Cardiac muscle cell (in vitro differentiated cells and primary cell): ENCODE measurements around the gene PRCP. TPM values are rescaled to one million over a fixed set of nuclear protein-coding genes. Genes with fewer than 3 reads are reported as not detected.
"Not testable (repeated sequence)": the region's sequence is repeated elsewhere in the genome, so short reads cannot be mapped to it uniquely, and the experiment has no call there.

Experiments used
- DNase-seq, 2 donors: peaks; one replicate each; pipeline versions ENCODE4 v3.0.0 to v3.0.0-alpha.2; 2010 to 2017; ENCODE audit warnings: low read depth in 1 of 2, low spot score in 1 of 2
- H3K27ac ChIP-seq: fragments of 200-600 bp; sonication (generic); 2 replicates; pipeline ENCODE4 v1.5.1; 2016
- H3K27me3 ChIP-seq: fragments of 200-600 bp; sonication (generic); 2 replicates; pipeline ENCODE4 v1.6.0; 2016; ENCODE audit warnings: control low read depth
- H3K36me3 ChIP-seq: fragments of 200-600 bp; sonication (generic); 2 replicates; pipeline ENCODE4 v1.5.1; 2016; ENCODE audit warnings: control low read depth
- H3K4me1 ChIP-seq: fragments of 200-600 bp; sonication (generic); 2 replicates; pipeline ENCODE4 v1.8.1; 2017; ENCODE audit warnings: low read depth, mild to moderate bottlenecking, mixed run types
- H3K4me3 ChIP-seq: fragments of 200-600 bp; sonication (generic); 2 replicates; pipeline ENCODE4 v1.5.1; 2016; ENCODE audit warnings: mild to moderate bottlenecking
- H3K9me3 ChIP-seq: fragments of 200-600 bp; sonication (generic); 2 replicates; pipeline ENCODE4 v1.5.1; 2017; ENCODE audit warnings: low read depth, mild to moderate bottlenecking, control low read depth
- polyA plus RNA-seq: library from polyadenylated mRNA; unstranded; fragments of >200 nt; fragmentation: Nextera tagmentation; extraction: Ambion mirVana; gene quantifications from 2 replicates; pipeline ENCODE4 v1.2.1, GENCODE V29; 2016
- total RNA-seq: library from RNA; depleted of rRNA; stranded (reverse); fragments of >200 nt; gene quantifications from 2 replicates; pipeline ENCODE4 v1.2.3, GENCODE V29; 2016
- TF ChIP-seq, protein P1 (sequence below): IDR thresholded peaks from 2 replicates; pipeline ENCODE4 v1.5.1; 2012; ENCODE audit warnings: low read depth, mild to moderate bottlenecking, low read length

Gene PRCP
- total RNA-seq (58.7 and 61.1 TPM in 2 replicates), polyA plus RNA-seq (106 and 130 TPM in 2 replicates)

DNA sequence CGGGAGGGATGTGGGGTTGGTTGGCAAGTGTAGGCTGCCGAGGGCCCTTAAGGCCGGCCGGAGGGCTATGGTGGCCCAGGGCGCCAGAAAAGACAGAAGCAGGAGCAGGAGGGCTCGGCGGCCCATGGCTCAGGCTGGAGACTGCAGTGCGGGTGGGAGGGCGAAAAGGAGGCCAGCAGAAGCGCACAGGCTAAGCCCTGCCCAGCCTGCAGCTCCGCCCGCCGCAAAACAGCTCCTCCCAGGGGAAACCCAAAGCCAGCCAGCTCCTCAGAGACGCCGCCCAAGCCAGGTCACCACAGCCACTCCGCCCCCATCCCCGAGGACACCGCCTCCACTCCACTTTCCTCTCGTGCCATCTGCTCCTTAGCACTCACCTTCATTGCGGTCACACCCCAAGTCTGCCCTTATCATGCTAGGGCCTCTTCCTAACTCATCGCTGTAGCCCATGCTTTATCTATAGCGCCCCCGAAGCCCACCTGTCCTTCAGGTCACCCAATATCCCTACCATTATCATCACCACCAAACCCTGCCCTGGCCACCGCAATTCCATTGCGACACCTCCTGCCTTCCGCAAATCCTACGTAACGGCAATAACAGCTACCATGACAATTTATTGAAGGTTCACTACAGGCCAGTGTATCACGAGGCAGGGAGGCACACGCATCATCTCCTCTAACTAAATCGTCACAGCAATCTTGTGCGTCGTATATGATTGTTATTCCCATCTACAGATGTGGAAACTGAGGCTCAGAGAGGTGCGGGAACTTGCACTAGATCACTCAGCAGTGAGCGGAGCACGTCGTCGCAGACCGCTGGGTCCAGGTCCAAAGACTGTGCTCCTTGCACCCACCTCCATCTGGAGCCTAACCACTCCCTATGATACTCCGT, at the start of gene PRCP:
Gene PRCP (minus strand): TSS at position 154 of the 888 bp plus-strand sequence. CDS start 28 bp downstream, at position 126.
- Histone ChIP-seq H3K4me3 (peak within 1 kb of the TSS; percentile 50), H3K27me3 (no peaks in the 10 kb centered on the region), H3K27ac (peak within 1 kb of the TSS; percentile 87), H3K9me3 (no peaks in the 10 kb centered on the region), H3K36me3 (no peaks in the 10 kb centered on the region), H3K4me1 (peaks cover 7% of the 10 kb centered on the region)
- TF ChIP-seq, protein P1, sequence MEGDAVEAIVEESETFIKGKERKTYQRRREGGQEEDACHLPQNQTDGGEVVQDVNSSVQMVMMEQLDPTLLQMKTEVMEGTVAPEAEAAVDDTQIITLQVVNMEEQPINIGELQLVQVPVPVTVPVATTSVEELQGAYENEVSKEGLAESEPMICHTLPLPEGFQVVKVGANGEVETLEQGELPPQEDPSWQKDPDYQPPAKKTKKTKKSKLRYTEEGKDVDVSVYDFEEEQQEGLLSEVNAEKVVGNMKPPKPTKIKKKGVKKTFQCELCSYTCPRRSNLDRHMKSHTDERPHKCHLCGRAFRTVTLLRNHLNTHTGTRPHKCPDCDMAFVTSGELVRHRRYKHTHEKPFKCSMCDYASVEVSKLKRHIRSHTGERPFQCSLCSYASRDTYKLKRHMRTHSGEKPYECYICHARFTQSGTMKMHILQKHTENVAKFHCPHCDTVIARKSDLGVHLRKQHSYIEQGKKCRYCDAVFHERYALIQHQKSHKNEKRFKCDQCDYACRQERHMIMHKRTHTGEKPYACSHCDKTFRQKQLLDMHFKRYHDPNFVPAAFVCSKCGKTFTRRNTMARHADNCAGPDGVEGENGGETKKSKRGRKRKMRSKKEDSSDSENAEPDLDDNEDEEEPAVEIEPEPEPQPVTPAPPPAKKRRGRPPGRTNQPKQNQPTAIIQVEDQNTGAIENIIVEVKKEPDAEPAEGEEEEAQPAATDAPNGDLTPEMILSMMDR, result no peak
- peak; percentile 92 to 95 for DNase-seq

DNA sequence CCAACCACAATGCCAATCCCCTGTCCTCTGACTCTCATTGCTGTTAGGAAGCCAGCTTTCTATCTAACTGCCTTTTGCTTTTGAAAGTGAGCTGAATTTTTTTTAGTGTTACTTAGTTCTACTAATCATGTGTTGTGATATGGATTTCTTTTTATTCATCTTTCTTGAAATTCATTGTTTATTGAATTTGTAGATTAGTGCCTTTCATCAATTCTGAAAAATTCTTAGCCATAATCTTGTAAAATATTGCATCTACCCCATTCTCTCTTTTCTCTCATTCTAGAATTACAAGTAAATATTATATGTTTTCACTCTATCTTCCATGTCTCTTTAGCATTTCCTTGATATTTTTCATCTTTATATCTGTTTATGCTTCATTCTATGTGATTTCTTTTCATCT, 49.1 kb upstream of the PRCP start:
- no peaks in the 10 kb centered on the region for H3K4me1 ChIP-seq
- no peak for DNase-seq
- TF ChIP-seq, protein P1, result no peak
- H3K27me3 ChIP-seq, result no peaks in the 10 kb centered on the region
- H3K4me3 ChIP-seq, result no peak overlapping the region
- H3K27ac ChIP-seq, result no peak overlapping the region
- no peaks in the 10 kb centered on the region for H3K9me3 ChIP-seq
- H3K36me3 ChIP-seq, result no peaks in the 10 kb centered on the region

DNA sequence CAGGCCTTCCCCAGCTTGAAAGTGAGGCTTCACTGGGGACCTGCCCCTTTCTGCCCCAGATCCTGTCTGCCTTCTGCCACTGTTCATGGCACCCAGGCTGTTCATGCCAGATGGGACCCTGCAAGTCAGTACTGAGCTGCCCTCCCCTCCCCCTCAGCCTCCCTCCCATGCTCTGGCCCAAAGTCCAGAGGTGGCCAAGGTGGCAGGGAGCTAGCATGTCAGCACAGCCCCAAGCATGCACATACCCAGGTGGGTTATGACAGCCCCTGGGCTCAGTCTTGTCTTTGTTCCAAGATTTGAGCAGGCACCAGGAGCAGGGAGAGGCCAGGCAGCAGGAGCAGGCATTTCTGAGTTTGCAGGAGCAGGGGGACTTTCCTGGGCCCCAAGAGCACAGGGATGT, 45.5 kb upstream of the PRCP start:
- TF ChIP-seq, protein P1, result no peak
- DNase-seq, result no peak
- no peaks in the 10 kb centered on the region for H3K9me3 ChIP-seq
- no peaks in the 10 kb centered on the region for H3K27me3 ChIP-seq
- H3K4me1 ChIP-seq, result no peaks in the 10 kb centered on the region
- H3K4me3 ChIP-seq, result no peak overlapping the region
- H3K36me3 ChIP-seq, result no peaks in the 10 kb centered on the region
- no peak overlapping the region for H3K27ac ChIP-seq

DNA sequence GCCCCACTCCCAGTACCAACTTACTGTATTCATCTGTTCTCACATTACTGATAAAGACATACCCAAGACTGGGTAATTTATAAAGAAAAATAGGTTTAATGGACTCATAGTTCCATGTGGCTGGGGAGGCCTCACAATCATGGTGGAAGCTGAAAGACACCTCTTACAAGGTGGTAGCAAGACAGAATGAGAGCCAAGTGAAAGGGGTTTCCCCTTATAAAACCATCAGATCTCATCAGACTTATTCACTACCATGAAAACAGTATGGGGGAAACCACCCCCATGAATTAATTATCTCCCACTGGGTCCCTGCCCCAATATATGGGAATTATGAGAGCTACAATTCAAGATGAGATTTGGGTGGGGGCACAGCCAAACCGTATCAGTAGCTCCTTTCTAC, 44.8 kb upstream of the PRCP start:
- H3K27ac ChIP-seq, DNase-seq, H3K9me3 ChIP-seq, H3K4me1 ChIP-seq, H3K27me3 ChIP-seq, H3K4me3 ChIP-seq, H3K36me3 ChIP-seq: not testable (repeated sequence)

DNA sequence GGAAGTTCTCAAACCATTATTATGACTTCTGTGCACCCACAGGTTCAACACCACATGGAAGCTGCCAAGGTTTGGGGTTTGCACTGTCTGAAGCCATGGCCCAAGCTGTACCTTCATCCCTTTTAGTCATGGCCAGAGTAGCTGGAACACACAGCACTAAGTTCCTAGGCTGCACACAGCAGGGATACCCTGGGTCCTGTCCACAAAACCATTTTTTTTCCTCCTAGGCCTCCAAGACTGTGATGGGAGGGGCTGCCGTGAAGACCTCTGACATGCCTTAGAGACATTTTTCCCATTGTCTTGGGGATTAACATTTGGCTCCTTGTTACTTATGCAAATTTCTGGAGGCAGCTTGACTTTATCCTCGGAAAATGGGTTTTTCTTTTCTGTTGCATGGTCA, 44.0 kb upstream of the PRCP start:
- no peaks in the 10 kb centered on the region for H3K9me3 ChIP-seq
- no peaks in the 10 kb centered on the region for H3K36me3 ChIP-seq
- no peaks in the 10 kb centered on the region for H3K4me1 ChIP-seq
- H3K27me3 ChIP-seq, result no peaks in the 10 kb centered on the region
- H3K27ac ChIP-seq, result no peak overlapping the region
- no peak overlapping the region for H3K4me3 ChIP-seq
- DNase-seq, result no peak
- TF ChIP-seq, protein P1, result no peak

DNA sequence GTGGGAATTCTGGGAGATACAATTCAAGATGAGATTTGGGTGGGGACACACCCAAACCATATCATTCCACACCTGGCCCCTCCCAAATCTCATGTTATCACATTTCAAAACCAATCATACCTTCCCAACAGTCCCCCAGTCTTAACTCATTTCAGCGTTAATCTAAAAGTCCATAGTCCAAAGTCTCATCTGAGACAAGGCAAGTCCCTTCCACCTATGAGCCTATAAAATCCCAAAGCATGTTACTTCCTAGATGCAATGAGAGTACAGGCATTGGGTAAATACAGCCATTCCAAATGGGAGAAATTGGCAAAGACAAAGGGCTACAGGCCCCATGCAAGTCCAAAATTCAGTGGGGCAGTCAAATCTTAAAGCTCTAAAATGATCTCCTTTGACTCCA, 43.2 kb upstream of the PRCP start:
- not testable (repeated sequence) for DNase-seq, H3K27ac ChIP-seq, H3K36me3 ChIP-seq, H3K4me1 ChIP-seq, H3K27me3 ChIP-seq, H3K9me3 ChIP-seq, H3K4me3 ChIP-seq
